Epithelial cell of proximal tubule (primary cell): ENCODE data around the gene CYP24A1. TPM values are rescaled to one million over a fixed set of nuclear protein-coding genes. Genes with fewer than 3 reads are reported as not detected.

Experiments used
- DNase-seq: peaks from one replicate; pipeline ENCODE4 v3.0.0-alpha.2; 2011; ENCODE audit warnings: low read depth
- H3K4me3 ChIP-seq: 2 replicates; pipeline ENCODE4 v1.5.1; 2011; ENCODE audit warnings: low read depth, mild to moderate bottlenecking, low read length
- total RNA-seq: library from RNA; depleted of rRNA; stranded (reverse); fragments of >200 nt; gene quantifications from 2 replicates; pipeline ENCODE4 v1.2.3, GENCODE V29; 2015
- TF ChIP-seq, protein P1 (sequence below): conservative IDR thresholded peaks from 2 replicates; pipeline ENCODE4 v1.5.1; 2012; ENCODE audit warnings: low read depth, mild to moderate bottlenecking, low read length

CYP24A1 gene
- total RNA-seq: 0.80 and 1.5 TPM in 2 replicates

- TF ChIP-seq, protein P1, sequence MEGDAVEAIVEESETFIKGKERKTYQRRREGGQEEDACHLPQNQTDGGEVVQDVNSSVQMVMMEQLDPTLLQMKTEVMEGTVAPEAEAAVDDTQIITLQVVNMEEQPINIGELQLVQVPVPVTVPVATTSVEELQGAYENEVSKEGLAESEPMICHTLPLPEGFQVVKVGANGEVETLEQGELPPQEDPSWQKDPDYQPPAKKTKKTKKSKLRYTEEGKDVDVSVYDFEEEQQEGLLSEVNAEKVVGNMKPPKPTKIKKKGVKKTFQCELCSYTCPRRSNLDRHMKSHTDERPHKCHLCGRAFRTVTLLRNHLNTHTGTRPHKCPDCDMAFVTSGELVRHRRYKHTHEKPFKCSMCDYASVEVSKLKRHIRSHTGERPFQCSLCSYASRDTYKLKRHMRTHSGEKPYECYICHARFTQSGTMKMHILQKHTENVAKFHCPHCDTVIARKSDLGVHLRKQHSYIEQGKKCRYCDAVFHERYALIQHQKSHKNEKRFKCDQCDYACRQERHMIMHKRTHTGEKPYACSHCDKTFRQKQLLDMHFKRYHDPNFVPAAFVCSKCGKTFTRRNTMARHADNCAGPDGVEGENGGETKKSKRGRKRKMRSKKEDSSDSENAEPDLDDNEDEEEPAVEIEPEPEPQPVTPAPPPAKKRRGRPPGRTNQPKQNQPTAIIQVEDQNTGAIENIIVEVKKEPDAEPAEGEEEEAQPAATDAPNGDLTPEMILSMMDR: no peak
- DNase-seq: no peak
- H3K4me3 ChIP-seq: peak within 1 kb of the TSS; percentile 45
Observed at GRCh38 chr20:54173653-54174456, at the start of gene CYP24A1. CYP24A1 (minus strand) TSS chr20:54173986; CDS start chr20:54173579, 407 bp downstream.

DNA sequence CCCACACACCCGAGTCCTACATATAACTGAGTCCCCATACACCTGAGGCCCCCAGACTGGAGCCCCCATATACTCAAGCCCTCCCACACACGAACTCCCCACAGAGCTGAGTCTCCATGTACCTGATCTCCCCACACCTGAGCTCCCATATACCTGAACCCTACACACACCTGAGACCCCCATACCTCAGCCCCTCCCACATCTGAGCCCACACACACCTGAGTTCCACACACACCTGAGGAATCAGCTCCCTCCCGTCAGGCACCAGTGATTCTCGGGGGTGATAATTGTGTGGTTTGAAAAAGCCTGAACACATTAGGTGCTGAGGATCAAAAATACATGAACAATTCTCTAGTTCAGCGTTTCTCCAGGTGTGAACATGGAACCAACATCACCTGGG is 49.5 kb upstream of the CYP24A1 start:
- DNase-seq: no peak
- H3K4me3 ChIP-seq: no peak overlapping the region
- TF ChIP-seq, protein P1: no peak

GRCh38 chr20:54221996-54222890 is 48.5 kb upstream of the CYP24A1 start:
- DNase-seq: no peak
- H3K4me3 ChIP-seq: no peak overlapping the region
- TF ChIP-seq, protein P1: no peak

GRCh38 chr20:54221353-54221752 is 47.6 kb upstream of the CYP24A1 start:
- TF ChIP-seq, protein P1: no peak
- no peak for DNase-seq
- H3K4me3 ChIP-seq: no peak overlapping the region

- no peak for DNase-seq
- no peak overlapping the region for H3K4me3 ChIP-seq
- TF ChIP-seq, protein P1: no peak
Observed at GRCh38 chr20:54220722-54221121, 46.9 kb upstream of the CYP24A1 start.

DNA sequence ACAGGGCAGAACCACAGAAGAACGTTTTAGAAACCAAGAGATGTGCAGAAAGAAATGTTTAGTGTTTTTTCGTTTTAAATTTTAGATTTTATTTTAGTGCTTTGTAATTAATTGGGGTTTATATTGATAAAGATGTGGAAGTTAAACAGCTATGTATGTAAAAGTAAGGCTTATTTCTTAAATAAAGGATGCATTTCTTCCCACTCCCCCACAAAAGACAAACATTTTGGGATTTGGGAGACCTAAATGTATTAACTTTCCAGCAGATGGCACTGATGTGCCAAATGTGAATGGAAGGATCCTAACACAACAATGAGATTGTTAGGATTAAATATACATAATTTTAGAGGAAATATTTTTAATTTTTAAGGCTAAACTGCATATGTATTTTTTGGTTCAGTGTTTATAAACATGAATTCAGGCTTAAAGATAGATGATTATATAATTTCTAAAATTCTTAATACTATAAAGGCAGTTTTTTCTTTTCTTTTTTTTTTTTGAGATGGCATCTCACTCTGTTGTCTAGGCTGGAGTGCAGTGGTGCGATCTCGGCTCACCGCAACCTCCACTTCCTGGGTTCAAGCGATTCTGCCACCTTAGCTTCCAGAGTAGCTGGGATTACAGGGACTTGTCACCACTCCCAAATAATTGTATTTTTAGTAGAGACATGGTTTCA is 46.1 kb upstream of the CYP24A1 start:
- H3K4me3 ChIP-seq: no peak overlapping the region
- no peak for DNase-seq
- TF ChIP-seq, protein P1: peak; percentile 70
